Fibroblast of the aortic adventitia (primary cell): ENCODE data around the gene PLEKHA7. TPM values are rescaled to one million over a fixed set of nuclear protein-coding genes. Genes with fewer than 3 reads are reported as not detected.

Experiments
- DNase-seq: peaks from one replicate; pipeline ENCODE4 v3.0.0-alpha.2; 2010; ENCODE audit warnings: low read depth
- H3K4me3 ChIP-seq: 2 replicates; pipeline ENCODE4 v1.5.1; 2011; ENCODE audit warnings: low read depth, mild to moderate bottlenecking, control low read depth, low read length, moderate library complexity
- CTCF ChIP-seq: IDR thresholded peaks from 2 replicates; pipeline ENCODE4 v1.5.1; 2011; ENCODE audit warnings: mild to moderate bottlenecking, low read length, control low read depth, inconsistent platforms; ENCODE audit not compliant: insufficient read depth
- total RNA-seq: library from RNA; depleted of rRNA; stranded (reverse); fragments of >200 nt; gene quantifications from 2 replicates; pipeline ENCODE4 v1.2.3, GENCODE V29; 2012; ENCODE audit warnings: low replicate concordance

PLEKHA7 gene
- total RNA-seq, 1 donor, result 0.09 TPM

DNA sequence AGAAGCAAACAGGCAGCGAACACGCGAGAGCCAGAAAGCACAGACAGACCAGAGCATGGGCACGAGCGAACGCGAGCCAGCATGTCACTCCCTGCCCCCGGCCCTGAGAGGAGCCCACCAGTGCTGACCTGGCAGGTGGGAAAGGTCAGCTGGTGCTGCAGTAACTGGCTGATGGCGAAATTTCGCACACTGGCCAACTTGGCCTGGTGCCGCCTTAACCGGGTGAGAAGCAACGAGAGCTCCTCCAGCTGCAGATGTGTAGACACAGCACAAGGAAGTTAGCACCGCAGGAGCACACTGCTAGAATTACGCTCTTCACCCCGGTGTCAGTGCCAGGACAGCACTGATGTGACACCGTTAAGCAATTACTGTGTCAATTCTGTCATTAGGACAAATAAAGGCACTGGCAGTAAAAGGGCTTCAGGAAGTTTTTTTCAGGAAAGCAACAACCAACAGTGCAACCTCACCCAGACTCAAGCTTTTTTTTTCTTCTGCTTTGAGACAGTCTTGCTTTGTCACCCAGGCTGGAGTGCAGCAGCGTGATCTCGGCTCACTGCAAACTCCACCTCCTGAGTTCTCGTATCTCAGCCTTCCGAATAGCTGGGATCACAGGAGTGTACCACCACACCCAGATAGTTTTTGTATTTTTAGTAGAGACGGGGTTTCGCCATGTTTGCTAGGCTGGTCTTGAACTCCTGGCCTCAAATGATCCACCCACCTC lies 199.0 kb downstream of the PLEKHA7 start:
- no peak for TF ChIP-seq CTCF
- DNase-seq, result peak; percentile 24
- no peak overlapping the region for H3K4me3 ChIP-seq

GRCh38 chr11:16814410-16815046 lies 199.7 kb downstream of the PLEKHA7 start:
- H3K4me3 ChIP-seq, result no peak overlapping the region
- TF ChIP-seq CTCF, result no peak
- no peak for DNase-seq

- no peak for DNase-seq
- no peak overlapping the region for H3K4me3 ChIP-seq
- no peak for TF ChIP-seq CTCF
Measured at GRCh38 chr11:16813126-16813525, 201.1 kb downstream of the PLEKHA7 start.

- no peak overlapping the region for H3K4me3 ChIP-seq
- DNase-seq, result no peak
- no peak for TF ChIP-seq CTCF
Measured at GRCh38 chr11:16812274-16812673, 201.9 kb downstream of the PLEKHA7 start.

DNA sequence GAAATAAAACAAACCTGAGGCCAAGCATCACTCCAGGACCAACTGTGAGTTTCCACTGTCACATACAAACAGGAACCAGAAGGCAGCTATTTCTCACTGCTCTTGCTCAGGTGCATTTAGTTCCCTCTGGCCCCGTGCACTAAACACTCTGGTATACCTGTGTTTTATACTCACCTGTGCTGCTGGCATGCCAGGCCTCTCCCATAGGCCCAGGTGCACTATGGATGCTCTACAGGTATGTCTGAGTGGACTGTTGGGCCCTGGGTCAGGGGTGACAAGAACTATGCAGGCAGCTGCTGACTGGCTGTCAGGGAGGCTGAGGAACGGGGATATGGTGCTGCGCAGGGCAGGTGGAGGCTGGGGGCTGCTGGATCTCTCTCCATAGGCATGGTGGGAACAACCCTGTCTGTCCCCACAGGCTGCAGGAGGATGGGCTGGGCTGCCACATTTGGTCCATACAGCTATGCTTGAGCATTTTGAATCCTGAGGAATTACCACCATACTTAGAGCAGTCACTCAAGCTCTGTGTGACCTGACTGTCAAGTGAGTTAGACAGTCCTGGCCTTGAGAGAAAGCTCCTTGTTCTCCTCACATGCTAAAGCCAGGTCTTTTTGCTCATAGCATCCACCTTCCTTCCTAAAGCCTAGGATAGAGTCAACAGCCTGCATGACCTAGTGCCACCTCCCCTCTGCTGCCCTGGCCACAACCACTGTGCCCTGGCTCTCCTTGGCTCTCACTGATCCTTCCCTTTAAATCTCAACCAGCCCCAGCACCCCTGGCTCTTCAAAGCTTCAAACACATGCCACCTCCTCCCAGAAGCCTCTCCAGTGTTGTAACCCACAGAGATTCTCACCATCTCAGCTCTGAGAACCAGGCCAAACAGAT lies 202.8 kb downstream of the PLEKHA7 start:
- no peak for TF ChIP-seq CTCF
- no peak overlapping the region for H3K4me3 ChIP-seq
- no peak for DNase-seq

- peak; percentile 47 for DNase-seq
- no peak for TF ChIP-seq CTCF
- H3K4me3 ChIP-seq, result no peak overlapping the region
Measured at GRCh38 chr11:16809886-16810668, 204.1 kb downstream of the PLEKHA7 start.
